Kidney (tissue), 14 donors: ENCODE results near the gene OGFOD2. TPM values are rescaled to one million over a fixed set of nuclear protein-coding genes. Genes with fewer than 3 reads are reported as not detected.

ENCODE experiments used
- DNase-seq, 5 donors: peaks; one replicate each; pipeline ENCODE4 v3.0.0-alpha.2; 2013 to 2020
- FAIRE-seq: peaks from 2 replicates; lab custom pipeline; 2012; peaks lifted over from hg19 to GRCh38; lab: Jason Lieb, UNC
- H3K27ac ChIP-seq, 2 donors: one replicate each; pipeline ENCODE4 v1.7.0; 2013; ENCODE audit warnings: low read depth in 2 of 2, low read length in 2 of 2, inconsistent platforms in 1 of 2
- H3K27me3 ChIP-seq: one replicate; pipeline ENCODE4 v1.7.1; 2013; ENCODE audit warnings: low read length, inconsistent platforms; ENCODE audit not compliant: control insufficient read depth, insufficient read depth
- H3K36me3 ChIP-seq, 3 donors: one replicate each; pipeline versions ENCODE4 v1.7.0 to v1.7.1; 2013; ENCODE audit warnings: low read length in 3 of 3, control low read depth in 1 of 3, inconsistent platforms in 1 of 3; ENCODE audit not compliant: insufficient read depth in 3 of 3, control insufficient read depth in 2 of 3
- H3K4me1 ChIP-seq, 3 donors: one replicate each; pipeline versions ENCODE4 v1.7.0 to v1.7.1; 2013; ENCODE audit warnings: low read length in 3 of 3, inconsistent platforms in 1 of 3, low read depth in 1 of 3; ENCODE audit not compliant: control insufficient read depth in 2 of 3, insufficient read depth in 2 of 3
- H3K4me3 ChIP-seq, 3 donors: one replicate each; pipeline versions ENCODE4 v1.7.0 to v1.8.1; 2013; ENCODE audit warnings: low read length in 3 of 3, control low read depth in 1 of 3, inconsistent platforms in 1 of 3
- H3K9ac ChIP-seq, 3 donors: one replicate each; pipeline versions ENCODE4 v1.7.0 to v1.7.1; 2013; ENCODE audit warnings: low read length in 3 of 3, control low read depth in 1 of 3, inconsistent platforms in 1 of 3
- H3K9me3 ChIP-seq, 3 donors: one replicate each; pipeline versions ENCODE4 v1.7.0 to v1.7.1; 2013; ENCODE audit warnings: low read length in 3 of 3, control low read depth in 1 of 3, inconsistent platforms in 1 of 3; ENCODE audit not compliant: control insufficient read depth in 2 of 3, insufficient read depth in 1 of 3
- CTCF ChIP-seq: IDR thresholded peaks from 3 replicates; pipeline ENCODE4 v1.5.1; 2012; ENCODE audit warnings: mild to moderate bottlenecking, moderate library complexity, borderline replicate concordance; ENCODE audit not compliant: insufficient read depth; ENCODE audit errors: extremely low read depth
- intact Hi-C: fragments of 100-400 bp; cut with DNase I; formaldehyde crosslinking; loops from one replicate; pipeline ENCODE4 v1.11.1; 2022
- polyA plus RNA-seq: library from polyadenylated mRNA; stranded (reverse); fragments of 350-450 nt; fragmentation: Illumina TruSeq; extraction: RNeasy Lipid Tissue Mini Kit (QIAGEN cat#74804); gene quantifications from one replicate; pipeline ENCODE4 v1.2.3, GENCODE V29; 2014; ENCODE audit warnings: low read depth, low replicate concordance; ENCODE audit not compliant: insufficient read depth
- total RNA-seq: library from RNA; stranded (reverse); fragmentation: NEBNext Ultra II Directional; extraction: Animal tissue kit (Norgen Biotek cat#: 25700); gene quantifications from one replicate; pipeline ENCODE4 v1.2.1, GENCODE V29; 2021
- donor health status: control.
- donor health status: control.
- donor health status: control.
- donor health status: control.
- donor health status: control.
- donor health status: DM: yes; HTN: yes; CAD: no.
- donor health status: Normal renal cell carcinoma (clear cell type).

OGFOD2 gene
- total and polyA plus RNA-seq, 2 donors from 2014 or later = 22.9 to 27.5 TPM

GRCh38 chr12:122996188-122996601 is 21.2 kb downstream of the OGFOD2 start:
- Histone ChIP-seq H3K27me3 (no peaks in the 10 kb centered on the region), H3K9me3 (no peaks in the 10 kb centered on the region), H3K27ac (peak overlapping the region; percentile 55 to 67), H3K9ac (no peak overlapping the region), H3K36me3 (peaks cover 0 to 4% (median 0%) of the 10 kb centered on the region in 3 donors), H3K4me3 (no peak overlapping the region), H3K4me1 (peaks cover 0 to 18% (median 0%) of the 10 kb centered on the region in 3 donors)
- FAIRE-seq (no peak), DNase-seq (peak in 1 of 5 donors; percentile 30)
- intact Hi-C loops = no loop called here
- no peak for TF ChIP-seq CTCF

- Histone ChIP-seq H3K4me3 (no peak overlapping the region), H3K36me3 (peaks cover 0 to 4% (median 0%) of the 10 kb centered on the region in 3 donors), H3K9me3 (no peaks in the 10 kb centered on the region), H3K4me1 (peaks cover 0 to 18% (median 0%) of the 10 kb centered on the region in 3 donors), H3K27ac (peak overlapping the region; percentile 2 to 67), H3K9ac (no peak overlapping the region), H3K27me3 (no peaks in the 10 kb centered on the region)
- intact Hi-C loops = no loop called here
- TF ChIP-seq CTCF = no peak
- peak in 1 of 5 donors; percentile 32 for DNase-seq
- FAIRE-seq = no peak
Observed at GRCh38 chr12:122996621-122997342, 21.7 kb downstream of the OGFOD2 start.

- peak in 2 of 5 donors; percentile 32 to 71 for DNase-seq
- intact Hi-C loops = no loop called here
- Histone ChIP-seq H3K4me3 (no peak overlapping the region), H3K9me3 (no peaks in the 10 kb centered on the region), H3K36me3 (peaks cover 0 to 4% (median 0%) of the 10 kb centered on the region in 3 donors), H3K9ac (no peak overlapping the region), H3K27me3 (no peaks in the 10 kb centered on the region), H3K27ac (no peak overlapping the region), H3K4me1 (peaks cover 0 to 18% (median 0%) of the 10 kb centered on the region in 3 donors)
- no peak for FAIRE-seq
- no peak for TF ChIP-seq CTCF
Observed at GRCh38 chr12:122997343-122998250, 22.6 kb downstream of the OGFOD2 start.
